GM04503 (cell line): ENCODE data around the gene SNRPB.

Experiments
- DNase-seq: peaks from one replicate; pipeline ENCODE4 v3.0.0-alpha.2; 2012; ENCODE audit warnings: low read depth

The SNRPB gene

DNA sequence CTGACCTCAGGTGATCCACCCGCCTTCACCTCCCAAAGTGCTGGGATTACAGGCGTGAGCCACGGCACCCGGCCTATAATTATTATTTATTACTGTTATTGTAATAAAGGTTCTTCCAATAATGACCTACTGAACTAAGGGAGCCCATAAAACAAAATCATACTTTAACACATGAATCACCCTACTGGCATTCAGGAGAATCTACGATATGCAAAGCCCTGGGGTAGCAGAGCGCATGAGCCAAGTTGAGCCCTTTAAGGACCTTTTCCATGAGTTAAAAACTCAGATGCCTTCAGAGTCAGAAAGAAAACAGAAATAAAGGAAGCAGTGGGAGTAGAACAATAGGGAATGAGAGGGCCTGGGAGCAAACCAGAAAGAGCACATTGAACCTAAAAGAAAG lies 41.5 kb downstream of the SNRPB start:
- DNase-seq = no peak

DNA sequence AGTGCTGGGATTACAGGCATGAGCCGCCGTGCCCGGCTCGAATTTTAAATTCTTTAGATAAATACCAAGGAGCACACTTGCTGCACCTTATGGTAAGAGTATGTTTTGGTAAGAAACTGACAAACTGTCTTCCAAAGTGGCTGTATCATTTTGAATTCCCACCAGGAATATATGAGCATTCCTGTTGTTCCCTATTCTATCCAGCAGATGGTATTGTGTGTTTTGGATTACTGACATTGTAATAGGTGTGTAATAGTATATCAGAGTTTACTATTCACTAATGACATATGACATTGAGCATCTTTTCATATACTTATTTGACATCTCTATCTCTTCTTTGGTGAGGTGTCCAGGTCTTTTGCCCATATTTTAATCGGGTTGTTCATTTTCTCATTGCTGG lies 49.3 kb downstream of the SNRPB start:
- DNase-seq = no peak

DNA sequence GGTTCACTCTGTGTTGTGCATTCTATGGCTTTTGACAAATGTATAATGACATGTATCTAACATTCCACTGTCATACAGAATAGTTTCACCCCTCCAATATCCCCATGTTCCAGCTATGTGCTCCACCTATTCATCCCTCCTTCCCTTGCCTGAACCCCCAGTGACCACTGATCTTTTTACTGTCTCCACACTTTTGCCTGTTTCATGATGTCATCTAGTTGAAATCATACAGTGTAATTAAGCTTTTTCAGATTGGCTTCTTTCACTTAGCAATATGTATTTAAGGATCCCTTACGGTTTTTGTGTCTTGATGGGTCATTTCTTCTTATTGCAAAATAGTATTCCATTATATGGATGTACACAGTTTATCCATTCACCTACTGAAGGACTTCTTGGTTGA lies 50.1 kb downstream of the SNRPB start:
- no peak for DNase-seq

DNA sequence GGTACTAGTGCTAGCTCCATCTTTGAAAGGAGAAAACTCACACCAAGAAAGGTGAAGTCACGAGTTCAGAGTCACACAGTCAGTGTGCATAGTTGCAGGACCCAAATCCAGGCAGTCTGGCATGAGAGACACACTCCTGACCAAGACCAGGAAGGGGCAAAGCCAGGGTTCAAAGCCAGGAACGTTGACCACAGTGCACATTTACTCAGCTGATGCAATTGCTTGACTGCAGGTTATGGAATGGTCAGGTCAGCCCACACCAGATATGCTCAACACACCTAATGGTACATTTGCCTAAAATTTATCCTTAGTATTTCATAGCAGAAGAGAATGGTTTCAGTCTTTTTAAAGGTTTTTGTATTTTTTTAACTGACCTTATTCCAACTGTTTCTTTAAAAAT lies 52.2 kb downstream of the SNRPB start:
- no peak for DNase-seq

DNA sequence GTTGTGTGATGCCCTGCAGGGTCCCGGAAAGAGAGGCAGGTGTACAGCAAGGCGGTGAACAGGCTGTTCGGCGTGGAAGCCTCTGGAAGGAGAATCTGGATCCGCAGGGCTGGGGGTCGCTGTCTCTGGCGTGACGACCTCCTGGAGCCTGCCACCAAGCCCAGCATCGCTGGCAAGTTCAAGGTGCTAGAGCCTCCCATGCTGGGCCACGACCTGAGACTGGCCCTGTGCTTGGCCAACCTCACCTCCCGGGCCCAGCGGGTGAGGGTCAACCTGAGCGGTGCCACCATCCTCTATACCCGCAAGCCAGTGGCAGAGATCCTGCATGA lies 53.4 kb downstream of the SNRPB start:
- no peak for DNase-seq

DNA sequence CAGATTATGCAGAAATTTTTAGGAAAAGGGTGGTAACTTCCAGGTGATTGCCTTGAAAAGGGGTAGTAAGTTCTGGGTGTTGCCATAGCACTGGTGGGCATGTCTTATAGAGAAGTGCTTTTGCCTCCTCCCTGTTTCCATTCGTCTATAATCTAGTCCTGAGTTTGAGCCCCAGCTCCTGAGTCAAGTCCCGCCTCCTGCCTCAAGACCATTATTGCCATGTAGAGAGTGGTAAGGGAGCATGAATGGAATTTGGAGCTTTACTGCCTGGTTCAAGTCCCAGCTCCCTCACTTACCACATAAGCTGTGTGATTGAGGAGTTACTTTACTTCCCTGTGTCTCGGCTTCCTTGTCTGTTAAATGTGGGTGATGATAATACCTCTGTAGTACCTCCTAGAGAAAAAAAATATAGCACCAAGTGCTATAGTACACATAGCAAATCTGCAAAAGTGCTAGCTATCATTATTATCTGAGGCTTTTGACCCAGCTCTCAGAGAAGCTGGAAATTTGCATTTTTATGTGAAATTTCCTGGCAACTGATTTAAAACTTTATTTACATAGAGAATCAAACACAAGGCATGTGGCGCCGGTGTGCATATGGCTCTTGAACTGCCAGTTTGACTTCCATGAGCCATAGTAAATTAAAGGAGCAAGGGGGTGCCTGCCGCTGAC lies 53.9 kb downstream of the SNRPB start:
- no peak for DNase-seq
